ENCODE data around the gene VPS35L. TPM values are rescaled to one million over a fixed set of nuclear protein-coding genes. Genes with fewer than 3 reads are reported as not detected.

VPS35L gene
- total RNA-seq, 1 experiment from 2014 or later: 55.5 TPM

DNA sequence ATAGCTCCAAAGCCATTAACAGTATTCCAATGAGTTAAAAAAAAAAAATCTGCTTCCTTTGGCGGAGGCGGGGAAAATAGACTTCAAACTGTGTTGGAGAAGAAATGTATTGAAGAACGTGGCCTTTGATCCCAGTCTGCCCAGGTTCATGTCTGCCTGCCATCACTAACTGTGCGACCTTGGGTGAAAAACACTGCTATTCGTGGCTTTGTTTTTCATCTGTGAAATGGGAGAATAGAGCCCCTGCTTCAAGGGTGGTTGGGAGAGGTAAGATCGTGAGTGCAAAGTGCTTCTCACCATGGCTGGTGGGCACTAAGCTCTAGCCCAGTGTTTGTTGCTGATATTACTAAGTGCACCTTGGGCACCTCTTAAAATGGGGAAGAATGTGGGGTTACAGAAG lies 69.5 kb downstream of the VPS35L start:
- POLR2A ChIA-PET: interaction anchor here (1.2 kb wide), 1 partner anchor 20 kb away, joined by 3 read pairs; no protein-coding TSS in a partner anchor
- intact Hi-C loops (cut with micrococcal nuclease): no loop called here
- Mint-ChIP-seq H3K4me1 (ENCODE audit: insufficient read depth, unreplicated experiment) (no peaks in the 10 kb centered on the region), H3K36me3 (ENCODE audit: insufficient read depth, unreplicated experiment) (peaks cover 18% of the 10 kb centered on the region), H3K27me3 (ENCODE audit: insufficient read depth, unreplicated experiment) (no peaks in the 10 kb centered on the region), H3K27ac (ENCODE audit: low read depth, unreplicated experiment) (no peak overlapping the region), H3K9me3 (ENCODE audit: unreplicated experiment) (no peaks in the 10 kb centered on the region), H3K4me3 (ENCODE audit: unreplicated experiment) (no peak overlapping the region)
- TF ChIP-seq, protein P1, sequence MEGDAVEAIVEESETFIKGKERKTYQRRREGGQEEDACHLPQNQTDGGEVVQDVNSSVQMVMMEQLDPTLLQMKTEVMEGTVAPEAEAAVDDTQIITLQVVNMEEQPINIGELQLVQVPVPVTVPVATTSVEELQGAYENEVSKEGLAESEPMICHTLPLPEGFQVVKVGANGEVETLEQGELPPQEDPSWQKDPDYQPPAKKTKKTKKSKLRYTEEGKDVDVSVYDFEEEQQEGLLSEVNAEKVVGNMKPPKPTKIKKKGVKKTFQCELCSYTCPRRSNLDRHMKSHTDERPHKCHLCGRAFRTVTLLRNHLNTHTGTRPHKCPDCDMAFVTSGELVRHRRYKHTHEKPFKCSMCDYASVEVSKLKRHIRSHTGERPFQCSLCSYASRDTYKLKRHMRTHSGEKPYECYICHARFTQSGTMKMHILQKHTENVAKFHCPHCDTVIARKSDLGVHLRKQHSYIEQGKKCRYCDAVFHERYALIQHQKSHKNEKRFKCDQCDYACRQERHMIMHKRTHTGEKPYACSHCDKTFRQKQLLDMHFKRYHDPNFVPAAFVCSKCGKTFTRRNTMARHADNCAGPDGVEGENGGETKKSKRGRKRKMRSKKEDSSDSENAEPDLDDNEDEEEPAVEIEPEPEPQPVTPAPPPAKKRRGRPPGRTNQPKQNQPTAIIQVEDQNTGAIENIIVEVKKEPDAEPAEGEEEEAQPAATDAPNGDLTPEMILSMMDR (IDR thresholded peaks at IDR 0.05; ENCODE audit: unreplicated experiment): no peak
- CTCF ChIA-PET: interaction anchor here (0.6 to 1.6 kb wide), 6 partner anchors 9 to 271 kb away, joined by 3 to 9 read pairs (median 4); no protein-coding TSS in a partner anchor
- no peak for DNase-seq (ENCODE audit: unreplicated experiment)
- no TSS peak for BruUV-seq (replicated peaks)

GRCh38 chr16:19636436-19637267 lies 81.1 kb downstream of the VPS35L start:
- BruUV-seq (replicated peaks): no TSS peak
- POLR2A ChIA-PET: no interaction called here
- no peak overlapping the region for H3K4me3 Mint-ChIP-seq (ENCODE audit: unreplicated experiment)
- intact Hi-C loops (cut with micrococcal nuclease): no loop called here
- no peaks in the 10 kb centered on the region for H3K27me3 Mint-ChIP-seq (ENCODE audit: insufficient read depth, unreplicated experiment)
- H3K36me3 Mint-ChIP-seq (ENCODE audit: insufficient read depth, unreplicated experiment): peaks cover 56% of the 10 kb centered on the region
- CTCF ChIA-PET: interaction anchor here (0.9 to 1.2 kb wide), 3 partner anchors 11 to 35 kb away, joined by 3 to 4 read pairs (median 3); no protein-coding TSS in a partner anchor
- no peaks in the 10 kb centered on the region for H3K9me3 Mint-ChIP-seq (ENCODE audit: unreplicated experiment)
- no peak for DNase-seq (ENCODE audit: unreplicated experiment)
- TF ChIP-seq, protein P1 (IDR thresholded peaks at IDR 0.05; ENCODE audit: unreplicated experiment): no peak
- H3K27ac Mint-ChIP-seq (ENCODE audit: low read depth, unreplicated experiment): no peak overlapping the region
- H3K4me1 Mint-ChIP-seq (ENCODE audit: insufficient read depth, unreplicated experiment): no peaks in the 10 kb centered on the region

- no TSS peak for BruUV-seq (replicated peaks)
- H3K27ac Mint-ChIP-seq (ENCODE audit: low read depth, unreplicated experiment): no peak overlapping the region
- intact Hi-C loops (cut with micrococcal nuclease): no loop called here
- DNase-seq (ENCODE audit: unreplicated experiment): no peak
- TF ChIP-seq, protein P1 (IDR thresholded peaks at IDR 0.05; ENCODE audit: unreplicated experiment): no peak
- H3K4me1 Mint-ChIP-seq (ENCODE audit: insufficient read depth, unreplicated experiment): no peaks in the 10 kb centered on the region
- H3K4me3 Mint-ChIP-seq (ENCODE audit: unreplicated experiment): no peak overlapping the region
- peaks cover 51% of the 10 kb centered on the region for H3K36me3 Mint-ChIP-seq (ENCODE audit: insufficient read depth, unreplicated experiment)
- ChIA-PET POLR2A (interaction anchor here (0.6 to 1.6 kb wide), 2 partner anchors 11 to 243 kb away, joined by 4 to 6 read pairs; no protein-coding TSS in a partner anchor), CTCF (interaction anchor here (0.9 to 1.0 kb wide), 2 partner anchors 33 to 56 kb away, joined by 4 read pairs; no protein-coding TSS in a partner anchor)
- H3K9me3 Mint-ChIP-seq (ENCODE audit: unreplicated experiment): no peaks in the 10 kb centered on the region
- H3K27me3 Mint-ChIP-seq (ENCODE audit: insufficient read depth, unreplicated experiment): no peaks in the 10 kb centered on the region
Observed at GRCh38 chr16:19639986-19640421, 84.5 kb downstream of the VPS35L start.

GRCh38 chr16:19642501-19642900 lies 87.0 kb downstream of the VPS35L start:
- peaks cover 59% of the 10 kb centered on the region for H3K36me3 Mint-ChIP-seq (ENCODE audit: insufficient read depth, unreplicated experiment)
- no peak for DNase-seq (ENCODE audit: unreplicated experiment)
- BruUV-seq (replicated peaks): no TSS peak
- no peaks in the 10 kb centered on the region for H3K4me1 Mint-ChIP-seq (ENCODE audit: insufficient read depth, unreplicated experiment)
- no peaks in the 10 kb centered on the region for H3K27me3 Mint-ChIP-seq (ENCODE audit: insufficient read depth, unreplicated experiment)
- POLR2A ChIA-PET: no interaction called here
- TF ChIP-seq, protein P1 (IDR thresholded peaks at IDR 0.05; ENCODE audit: unreplicated experiment): no peak
- CTCF ChIA-PET: interaction anchor here (0.6 to 1.5 kb wide), 4 partner anchors 41 to 257 kb away, joined by 3 to 5 read pairs (median 4); no protein-coding TSS in a partner anchor
- no peak overlapping the region for H3K27ac Mint-ChIP-seq (ENCODE audit: low read depth, unreplicated experiment)
- intact Hi-C loops (cut with micrococcal nuclease): no loop called here
- H3K9me3 Mint-ChIP-seq (ENCODE audit: unreplicated experiment): no peaks in the 10 kb centered on the region
- H3K4me3 Mint-ChIP-seq (ENCODE audit: unreplicated experiment): no peak overlapping the region
